NT2/D1 (cell line): Measurements from ENCODE around the gene TMUB1.

Experiments used
- DNase-seq: peaks from one replicate; pipeline ENCODE4 v3.0.0-alpha.2; 2011; ENCODE audit warnings: low read depth, low spot score
- H3K27me3 ChIP-seq: 2 replicates; pipeline ENCODE4 v1.6.0; 2011; ENCODE audit warnings: mild to moderate bottlenecking; ENCODE audit not compliant: insufficient read length, insufficient read depth
- H3K36me3 ChIP-seq: 2 replicates; pipeline ENCODE4 v1.6.1; 2011; ENCODE audit warnings: mild to moderate bottlenecking, low read length, mixed read lengths; ENCODE audit not compliant: insufficient read depth, insufficient read length
- H3K4me1 ChIP-seq: 2 replicates; pipeline ENCODE4 v1.5.1; 2011; ENCODE audit not compliant: insufficient read depth, insufficient read length
- H3K4me3 ChIP-seq: 2 replicates; pipeline ENCODE4 v1.5.1; 2011; ENCODE audit warnings: low read depth; ENCODE audit not compliant: insufficient read length
- H3K9ac ChIP-seq: 2 replicates; pipeline ENCODE4 v1.6.0; 2011; ENCODE audit warnings: low read depth; ENCODE audit not compliant: insufficient read length
- H3K9me3 ChIP-seq: 2 replicates; pipeline ENCODE4 v1.5.1; 2011; ENCODE audit warnings: mild to moderate bottlenecking, low read length; ENCODE audit not compliant: insufficient read depth
- SUZ12 ChIP-seq: IDR thresholded peaks from 2 replicates; pipeline ENCODE4 v1.6.1; 2011; ENCODE audit not compliant: insufficient read length, insufficient read depth; ENCODE audit errors: extremely low read depth
- YY1 ChIP-seq: IDR thresholded peaks from 2 replicates; pipeline ENCODE4 v1.6.1; 2011; ENCODE audit not compliant: insufficient read length, insufficient read depth
- ZNF274 ChIP-seq: IDR thresholded peaks from 2 replicates; pipeline ENCODE4 v1.6.1; 2011; ENCODE audit warnings: mild to moderate bottlenecking, low read depth, low read length

TMUB1 gene

DNA sequence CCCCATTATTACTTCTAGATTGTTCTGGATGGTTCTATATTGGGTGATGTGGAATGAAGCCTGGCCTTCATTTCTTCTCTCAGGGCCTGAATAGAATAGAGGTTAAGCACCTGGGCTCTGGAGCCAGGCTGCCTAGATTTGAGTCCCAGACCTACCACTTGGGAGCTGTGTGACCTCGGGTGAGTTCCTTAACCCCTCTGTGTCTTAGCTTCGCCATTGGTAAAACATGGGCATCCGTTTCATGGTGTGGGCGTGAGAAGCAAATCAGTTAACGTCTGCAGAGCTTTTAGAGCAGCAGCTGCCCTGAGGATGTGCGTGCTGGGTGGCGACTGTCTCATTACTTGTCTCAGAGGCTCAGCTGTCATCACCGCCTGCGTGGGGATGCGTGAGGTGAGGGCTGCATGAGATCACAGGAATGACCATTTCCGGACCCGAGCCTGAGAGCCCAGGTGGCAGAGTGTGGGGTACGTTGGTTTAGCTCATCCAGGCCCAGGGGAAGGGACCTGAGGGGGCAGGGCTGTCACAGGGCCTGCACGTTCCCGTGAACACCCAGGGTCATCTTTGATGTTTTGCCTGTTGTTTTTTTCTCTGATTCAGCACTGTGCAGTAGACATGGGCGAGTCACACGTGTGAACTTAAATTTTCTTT, 12.7 kb upstream of the TMUB1 start:
- no peak for TF ChIP-seq YY1
- TF ChIP-seq ZNF274, result no peak
- no peak for TF ChIP-seq SUZ12
- Histone ChIP-seq H3K4me1 (peaks cover 4% of the 10 kb centered on the region), H3K9ac (no peak overlapping the region), H3K36me3 (peaks cover 27% of the 10 kb centered on the region), H3K4me3 (no peak overlapping the region), H3K27me3 (no peaks in the 10 kb centered on the region), H3K9me3 (no peaks in the 10 kb centered on the region)
- DNase-seq, result no peak

DNA sequence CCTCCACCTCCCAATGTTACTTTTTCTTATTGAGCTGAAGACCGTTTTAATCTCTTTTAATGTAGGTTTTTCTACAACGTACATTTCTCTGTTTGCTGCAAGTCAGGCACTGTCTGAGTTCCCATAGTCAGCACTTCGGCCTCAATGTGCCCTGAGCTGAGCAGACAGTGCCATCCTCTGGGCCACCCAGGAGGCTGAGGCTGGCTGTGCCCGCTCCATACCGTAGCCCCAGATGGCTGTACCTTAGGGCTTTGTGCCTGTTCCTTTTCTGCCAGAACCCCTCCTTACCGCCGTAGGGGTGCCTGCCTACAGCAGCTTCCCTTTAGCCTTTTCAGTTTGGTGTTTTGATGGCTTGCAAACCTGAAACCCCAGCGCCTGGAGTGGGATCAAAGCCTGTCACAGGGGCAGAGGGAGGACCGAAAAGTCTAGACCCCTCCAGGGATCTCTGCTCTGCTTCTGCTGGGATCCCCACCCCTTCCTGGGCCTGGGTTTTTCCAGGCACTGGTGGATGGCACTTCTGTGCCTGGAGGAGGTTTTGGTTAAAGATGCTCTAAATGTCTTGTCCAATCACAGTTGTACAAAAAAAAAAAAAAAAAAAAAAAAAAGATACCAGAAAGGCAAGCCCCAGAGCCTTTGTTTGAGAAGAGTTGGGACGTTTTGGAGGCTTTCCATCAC, 12.0 kb upstream of the TMUB1 start:
- Histone ChIP-seq H3K9me3 (no peaks in the 10 kb centered on the region), H3K9ac (no peak overlapping the region), H3K4me3 (no peak overlapping the region), H3K36me3 (peaks cover 30% of the 10 kb centered on the region), H3K4me1 (peaks cover 4% of the 10 kb centered on the region), H3K27me3 (no peaks in the 10 kb centered on the region)
- no peak for DNase-seq
- no peak for TF ChIP-seq SUZ12
- no peak for TF ChIP-seq ZNF274
- no peak for TF ChIP-seq YY1

DNA sequence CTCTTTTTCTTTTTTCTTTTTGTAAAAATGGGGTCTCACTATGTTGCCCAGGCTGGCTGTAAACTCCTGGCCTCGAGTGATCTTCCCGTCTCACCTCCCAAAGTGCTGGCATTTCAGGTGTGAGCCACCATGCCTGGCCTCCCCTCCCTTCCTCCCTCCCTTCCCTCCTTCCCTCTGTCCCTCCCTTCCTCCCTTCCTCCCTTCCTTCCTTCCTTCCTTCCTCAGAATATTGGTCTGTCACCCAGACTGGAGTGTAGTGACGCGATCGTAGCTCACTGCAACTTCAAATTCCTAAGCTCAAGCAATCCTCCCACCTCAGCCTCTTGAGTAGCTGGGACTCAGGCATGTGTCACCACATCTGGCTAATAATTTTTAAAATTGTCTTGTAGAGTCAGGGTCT, 11.4 kb upstream of the TMUB1 start:
- H3K27me3 ChIP-seq, result no peaks in the 10 kb centered on the region

DNA sequence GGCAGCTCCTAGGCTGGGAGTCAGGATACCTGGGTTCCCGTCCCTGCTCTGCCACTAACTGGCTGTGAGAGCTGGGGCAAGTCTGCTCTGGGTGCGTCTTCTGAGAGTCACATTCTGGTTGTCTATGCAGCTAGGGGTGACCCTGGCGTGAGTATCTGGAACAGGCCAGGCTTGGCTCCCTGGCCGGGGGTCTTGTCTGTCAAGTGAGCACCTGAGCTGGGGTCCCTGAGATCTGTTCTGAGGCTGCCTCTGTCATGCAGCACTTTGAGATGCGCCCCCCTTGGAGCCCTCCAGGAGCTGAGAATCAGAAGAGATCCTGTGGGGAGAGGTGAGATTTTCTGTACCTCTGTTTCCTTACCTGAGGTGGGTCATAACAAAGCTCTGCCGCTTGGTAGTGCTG, 10.5 kb upstream of the TMUB1 start:
- Histone ChIP-seq H3K4me1 (peaks cover 9% of the 10 kb centered on the region), H3K9me3 (no peaks in the 10 kb centered on the region), H3K27me3 (no peaks in the 10 kb centered on the region), H3K9ac (no peak overlapping the region), H3K36me3 (peaks cover 30% of the 10 kb centered on the region), H3K4me3 (no peak overlapping the region)
- DNase-seq, result no peak
- TF ChIP-seq YY1, result no peak
- TF ChIP-seq SUZ12, result no peak
- TF ChIP-seq ZNF274, result no peak

More for the DNA sequence above, 11.4 kb upstream of the TMUB1 start:
- Histone ChIP-seq H3K4me3 (no peak overlapping the region), H3K9ac (no peak overlapping the region), H3K9me3 (no peaks in the 10 kb centered on the region), H3K4me1 (peaks cover 7% of the 10 kb centered on the region), H3K36me3 (peaks cover 30% of the 10 kb centered on the region)
- TF ChIP-seq YY1 (no peak), SUZ12 (no peak), ZNF274 (no peak)
- no peak for DNase-seq

DNA sequence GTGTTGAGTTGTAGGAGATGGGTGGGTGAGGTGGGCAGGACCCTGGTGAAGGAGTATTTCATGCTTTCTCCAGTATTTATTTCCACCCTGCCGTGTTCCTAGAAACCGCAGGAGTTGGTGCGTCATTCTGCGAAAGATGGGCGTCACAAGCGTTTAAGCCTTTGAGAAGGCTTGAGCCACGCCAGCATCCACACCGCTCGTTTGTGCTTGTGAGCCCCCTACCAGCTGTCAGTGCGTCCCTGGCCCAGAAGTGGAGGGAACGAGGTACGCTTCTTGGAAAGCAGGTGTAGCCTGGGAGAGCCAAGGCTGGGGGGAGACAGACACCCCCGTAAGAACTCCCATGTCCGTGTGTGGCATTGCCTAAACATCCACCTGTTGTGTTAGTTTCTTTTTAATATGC, 8.7 kb upstream of the TMUB1 start:
- no peaks in the 10 kb centered on the region for H3K9me3 ChIP-seq
- no peak for TF ChIP-seq ZNF274
- TF ChIP-seq SUZ12, result no peak
- TF ChIP-seq YY1, result no peak
- H3K9ac ChIP-seq, result no peak overlapping the region
- peaks cover 30% of the 10 kb centered on the region for H3K36me3 ChIP-seq
- peaks cover 9% of the 10 kb centered on the region for H3K27me3 ChIP-seq
- no peak overlapping the region for H3K4me3 ChIP-seq
- no peak for DNase-seq
- H3K4me1 ChIP-seq, result peaks cover 11% of the 10 kb centered on the region

DNA sequence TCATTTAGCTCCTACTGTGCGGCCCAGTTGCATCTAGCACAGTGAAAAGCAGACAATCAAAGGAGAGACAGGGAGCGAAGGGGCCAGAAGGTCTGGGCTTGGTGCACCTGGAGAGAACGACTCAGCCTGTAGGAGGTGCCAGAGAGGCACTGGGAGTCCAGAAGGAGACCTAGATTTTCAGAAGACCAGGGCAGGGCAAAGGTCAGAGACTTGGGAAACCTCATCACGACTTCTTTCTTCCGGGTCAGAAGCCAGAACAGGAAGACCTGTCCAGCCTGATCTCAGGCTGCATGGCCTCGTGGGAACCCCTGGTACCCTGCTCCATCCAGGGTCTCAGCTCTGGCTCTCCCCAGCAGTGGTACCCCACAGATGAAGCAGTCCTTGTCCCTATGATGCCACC, 8.1 kb upstream of the TMUB1 start:
- no peak for DNase-seq
- no peak for TF ChIP-seq ZNF274
- TF ChIP-seq SUZ12, result no peak
- no peak for TF ChIP-seq YY1
- Histone ChIP-seq H3K9ac (no peak overlapping the region), H3K27me3 (peaks cover 9% of the 10 kb centered on the region), H3K4me3 (no peak overlapping the region), H3K36me3 (peaks cover 30% of the 10 kb centered on the region), H3K4me1 (peaks cover 11% of the 10 kb centered on the region), H3K9me3 (no peaks in the 10 kb centered on the region)

DNA sequence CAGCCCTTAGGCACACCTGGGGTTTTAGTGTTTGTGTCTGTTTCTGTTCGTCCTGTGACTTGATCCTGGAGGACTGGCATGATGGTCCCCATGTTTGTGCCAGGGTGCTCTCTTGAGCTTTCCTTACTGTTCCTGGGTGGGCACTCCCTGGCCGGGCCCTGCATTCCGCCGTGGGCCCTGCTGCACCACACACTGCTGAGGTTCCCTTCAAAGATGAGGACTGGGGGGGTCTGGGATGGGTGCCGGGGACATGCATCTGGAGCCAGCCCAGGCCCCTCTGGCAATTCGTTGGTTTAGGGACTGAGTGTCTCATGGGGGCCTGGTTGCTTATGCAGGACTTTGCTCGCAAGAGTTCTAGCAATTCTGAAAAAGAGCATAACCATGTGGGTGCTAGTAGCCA, 7.7 kb upstream of the TMUB1 start:
- Histone ChIP-seq H3K4me3 (no peak overlapping the region), H3K27me3 (peaks cover 9% of the 10 kb centered on the region), H3K9ac (no peak overlapping the region), H3K4me1 (peaks cover 11% of the 10 kb centered on the region), H3K36me3 (peaks cover 30% of the 10 kb centered on the region), H3K9me3 (no peaks in the 10 kb centered on the region)
- no peak for DNase-seq
- TF ChIP-seq ZNF274, result no peak
- TF ChIP-seq SUZ12, result no peak
- no peak for TF ChIP-seq YY1
